SK-N-SH (cell line): Measurements from ENCODE around the gene ZNF692. TPM values are rescaled to one million over a fixed set of nuclear protein-coding genes. Genes with fewer than 3 reads are reported as not detected.
"Not testable (repeated sequence)": the region's sequence is repeated elsewhere in the genome, so short reads cannot be mapped to it uniquely, and the experiment has no call there.

Source experiments
- CTCF ChIA-PET: fragments of 300-600, 350-600 bp; formaldehyde crosslinking; extraction: SDS; loops from one replicate; lab custom pipeline; 2021; lab: Yijun Ruan, JAX
- POLR2A ChIA-PET: fragments of 350-600 bp; sonication (Branson Sonifier 250); formaldehyde crosslinking; extraction: SDS; loops from one replicate; lab custom pipeline; 2020; ENCODE audit warnings: antibody characterized with exemption, inconsistent platforms; lab: Yijun Ruan, JAX
- DNase-seq: peaks from one replicate; pipeline ENCODE4 v3.0.0; 2012
- H2AFZ ChIP-seq: fragments of 200-600 bp; sonication (generic); 2 replicates; pipeline ENCODE4 v1.8.1; 2016; ENCODE audit warnings: antibody characterized with exemption, mild to moderate bottlenecking, low read depth
- H3F3A ChIP-seq: fragments of 200-600 bp; sonication (generic); replicated peaks from 2 replicates; pipeline ENCODE3; 2016; ENCODE audit warnings: antibody characterized with exemption, mild to moderate bottlenecking; ENCODE audit not compliant: insufficient read depth
- H3K27ac ChIP-seq, 2 experiments: fragments of 200-500 bp in 1 of 2; fragments of 200-600 bp in 1 of 2; sonication (Bioruptor generic) in 1 of 2; sonication (generic), shearing (Covaris generic) in 1 of 2; 2 replicates each; pipeline versions ENCODE4 v1.5.1 to v1.6.1; 2014 to 2016; ENCODE audit warnings: low read depth in 2 of 2, inconsistent platforms in 1 of 2, low read length in 1 of 2, mild to moderate bottlenecking in 1 of 2, mixed read lengths in 1 of 2
- H3K27me3 ChIP-seq: fragments of 200-600 bp; sonication (generic), shearing (Covaris generic); 2 replicates; pipeline ENCODE4 v1.6.1; 2016; ENCODE audit warnings: mixed run types; ENCODE audit not compliant: insufficient read depth
- H3K36me3 ChIP-seq, 2 experiments: fragments of 200-500 bp in 1 of 2; fragments of 200-600 bp in 1 of 2; sonication (Bioruptor generic) in 1 of 2; sonication (generic) in 1 of 2; replicated peaks in 1 of 2; 2 replicates each; pipeline versions ENCODE3 to v1.5.1; 2014 to 2016; ENCODE audit warnings: low read length in 1 of 2, mild to moderate bottlenecking in 1 of 2; ENCODE audit not compliant: insufficient read depth in 2 of 2, control insufficient read depth in 1 of 2
- H3K4me1 ChIP-seq, 2 experiments: fragments of 200-500 bp in 1 of 2; fragments of 200-600 bp in 1 of 2; sonication (Bioruptor generic) in 1 of 2; sonication (generic), shearing (Covaris generic) in 1 of 2; 2 replicates each; pipeline versions ENCODE4 v1.5.1 to v1.6.1; 2014 to 2016; ENCODE audit warnings: low read depth in 1 of 2, low read length in 1 of 2, mixed run types in 1 of 2; ENCODE audit not compliant: insufficient read depth in 2 of 2, control insufficient read depth in 1 of 2
- H3K4me2 ChIP-seq: fragments of 200-600 bp; sonication (generic), shearing (Covaris generic); 2 replicates; pipeline ENCODE4 v1.6.1; 2017; ENCODE audit warnings: mixed run types
- H3K4me3 ChIP-seq, 2 experiments: fragments of 200-500 bp in 1 of 2; fragments of 200-600 bp in 1 of 2; sonication (Bioruptor generic) in 1 of 2; sonication (generic), shearing (Covaris generic) in 1 of 2; 2 replicates each; pipeline versions ENCODE4 v1.5.1 to v1.8.1; 2014 to 2016; ENCODE audit warnings: low read depth in 2 of 2, inconsistent platforms in 1 of 2, low read length in 1 of 2, mild to moderate bottlenecking in 1 of 2, mixed read lengths in 1 of 2, moderate library complexity in 1 of 2
- H3K79me2 ChIP-seq: fragments of 200-600 bp; sonication (generic); 2 replicates; pipeline ENCODE4 v1.8.1; 2017; ENCODE audit warnings: mild to moderate bottlenecking; ENCODE audit not compliant: insufficient read depth
- H3K9ac ChIP-seq: fragments of 200-600 bp; sonication (generic); 2 replicates; pipeline ENCODE4 v1.6.1; 2017; ENCODE audit warnings: mixed run types
- H3K9me2 ChIP-seq: fragments of 200-600 bp; sonication (generic); 2 replicates; pipeline ENCODE4 v1.6.1; 2017; ENCODE audit warnings: mixed run types
- H3K9me3 ChIP-seq: fragments of 200-600 bp; sonication (generic); 2 replicates; pipeline ENCODE4 v1.6.1; 2017; ENCODE audit warnings: mixed run types, mild to moderate bottlenecking, moderate library complexity
- H4K20me1 ChIP-seq: fragments of 200-600 bp; sonication (generic); 2 replicates; pipeline ENCODE4 v1.6.1; 2017; ENCODE audit warnings: mild to moderate bottlenecking, mixed run types; ENCODE audit not compliant: insufficient read depth
- CHD2 ChIP-seq: fragments of 150-350 bp; IDR thresholded peaks from 2 replicates; pipeline ENCODE4 v1.6.1; 2018; ENCODE audit warnings: low read length; ENCODE audit not compliant: partially characterized antibody
- CTCF ChIP-seq: fragments of 200-600 bp; sonication (generic); IDR thresholded peaks from 2 replicates; pipeline ENCODE4 v1.6.1; 2017; ENCODE audit warnings: antibody characterized with exemption, mild to moderate bottlenecking, moderate library complexity
- FOXJ3 ChIP-seq: sonication (generic); formaldehyde crosslinking; IDR thresholded peaks from 2 replicates; pipeline ENCODE4 v1.5.1; 2020; ENCODE audit warnings: mild to moderate bottlenecking, missing genetic modification reagents
- GATA2 ChIP-seq: sonication (generic); formaldehyde crosslinking; IDR thresholded peaks from 2 replicates; pipeline ENCODE4 v1.5.0; 2020; ENCODE audit warnings: mild to moderate bottlenecking, missing genetic modification reagents
- IRF3 ChIP-seq: fragments of 150-350 bp; IDR thresholded peaks from 2 replicates; pipeline ENCODE4 v1.6.1; 2016; ENCODE audit warnings: mild to moderate bottlenecking, low read depth, low read length
- NFIC ChIP-seq: IDR thresholded peaks from 2 replicates; pipeline ENCODE4 v1.4.0; 2012; ENCODE audit warnings: borderline replicate concordance
- RAD21 ChIP-seq: IDR thresholded peaks from 2 replicates; pipeline ENCODE4 v1.6.1; 2012; ENCODE audit warnings: mild to moderate bottlenecking, low read length
- RFX5 ChIP-seq: IDR thresholded peaks from 2 replicates; pipeline ENCODE4 v1.6.1; 2012; ENCODE audit warnings: mild to moderate bottlenecking, improper control_type of control experiment, low read length
- TCF12 ChIP-seq: IDR thresholded peaks from 2 replicates; pipeline ENCODE4 v1.4.0; 2012
- WGBS: methylation state at CpG from one replicate; pipeline ENCODE4 v1.1.6; 2017; ENCODE audit warnings: low lambda C conversion rate; 5-methylcytosine and 5-hydroxymethylcytosine counted together
- polyA plus RNA-seq, 3 experiments: library from polyadenylated mRNA; depleted of rRNA; stranded (reverse); fragments of >200 nt; gene quantifications; 2 replicates each; pipeline ENCODE4 v1.2.3, GENCODE V29; 2012
- TF ChIP-seq, protein P1 (sequence below): fragments of 150-350 bp; IDR thresholded peaks from 2 replicates; pipeline ENCODE4 v1.6.1; 2017; ENCODE audit warnings: antibody characterized with exemption, low read length, low read depth, borderline replicate concordance
- TF ChIP-seq, protein P2 (sequence below): IDR thresholded peaks from 2 replicates; pipeline ENCODE4 v1.4.0; 2012; ENCODE audit warnings: low read depth, borderline replicate concordance

The ZNF692 gene
- polyA plus RNA-seq, 1 of the 3 experiments (the other 2 are of a cell fraction): 47.0 TPM

DNA sequence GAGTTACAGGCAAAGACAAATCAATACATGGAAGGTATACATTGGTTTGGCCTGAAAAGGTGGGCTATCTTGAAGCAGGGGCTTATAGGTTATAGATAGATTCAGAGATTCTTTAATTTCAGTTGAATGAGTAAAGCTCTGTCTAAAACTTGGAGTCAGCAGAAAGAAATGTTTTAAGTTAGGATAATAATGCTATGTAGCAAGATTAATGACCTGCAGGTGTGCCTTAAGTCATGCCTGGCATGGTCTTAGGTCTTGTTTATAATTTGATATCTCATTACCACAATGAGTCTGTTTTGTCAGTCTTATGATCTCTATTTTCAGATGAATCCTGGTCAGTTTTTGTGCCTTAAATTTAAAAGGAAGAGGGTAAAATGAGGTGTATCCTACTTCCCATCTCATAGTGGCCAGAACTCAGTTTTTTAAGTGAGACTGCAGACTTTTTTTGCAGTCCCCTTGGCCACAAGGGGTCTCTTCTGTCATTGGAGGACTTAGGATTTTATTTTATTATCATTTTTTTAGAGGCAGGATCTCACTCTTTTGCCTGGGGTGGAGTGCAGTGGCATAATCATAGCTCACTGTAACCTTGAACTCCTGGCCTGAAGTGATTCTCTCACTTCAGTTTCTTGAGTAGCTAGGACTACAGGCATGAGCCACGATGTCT is 25.9 kb upstream of the ZNF692 start:
- no peaks in the 10 kb centered on the region for H3F3A ChIP-seq
- H3K79me2 ChIP-seq: no peaks in the 10 kb centered on the region
- no peak overlapping the region for H2AFZ ChIP-seq
- DNase-seq: no peak
- no peak overlapping the region for H3K4me3 ChIP-seq
- no peaks in the 10 kb centered on the region for H4K20me1 ChIP-seq
- no peaks in the 10 kb centered on the region for H3K27me3 ChIP-seq
- 7% methylated on average over 1 of the region's 1 CpG for WGBS
- H3K27ac ChIP-seq: no peak overlapping the region
- 0 out of 2 replicates have a peak, but pooled peaks have one; percentile 17 for TF ChIP-seq CTCF
- TF ChIP-seq, protein P1, sequence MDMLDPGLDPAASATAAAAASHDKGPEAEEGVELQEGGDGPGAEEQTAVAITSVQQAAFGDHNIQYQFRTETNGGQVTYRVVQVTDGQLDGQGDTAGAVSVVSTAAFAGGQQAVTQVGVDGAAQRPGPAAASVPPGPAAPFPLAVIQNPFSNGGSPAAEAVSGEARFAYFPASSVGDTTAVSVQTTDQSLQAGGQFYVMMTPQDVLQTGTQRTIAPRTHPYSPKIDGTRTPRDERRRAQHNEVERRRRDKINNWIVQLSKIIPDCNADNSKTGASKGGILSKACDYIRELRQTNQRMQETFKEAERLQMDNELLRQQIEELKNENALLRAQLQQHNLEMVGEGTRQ: no peak
- POLR2A ChIA-PET: no interaction called here
- CTCF ChIA-PET: interaction anchor here (1.2 to 1.3 kb wide), 2 partner anchors 21 to 26 kb away, joined by 3 to 4 read pairs; partner anchors contain the start of genes PGBD2 and ZNF692
- H3K9me2 ChIP-seq: no peaks in the 10 kb centered on the region
- no peaks in the 10 kb centered on the region for H3K36me3 ChIP-seq
- H3K4me1 ChIP-seq: peaks cover 0 to 2% of the 10 kb centered on the region in 2 experiments; a peak in 2 of 4 replicates
- no peak overlapping the region for H3K4me2 ChIP-seq
- H3K9me3 ChIP-seq: no peaks in the 10 kb centered on the region
- no peak overlapping the region for H3K9ac ChIP-seq

- POLR2A ChIA-PET, H3K4me2 ChIP-seq, H3K79me2 ChIP-seq, H3K9ac ChIP-seq, H2AFZ ChIP-seq, H3K9me3 ChIP-seq, H3K4me3 ChIP-seq, H3K27me3 ChIP-seq, H3K27ac ChIP-seq, H3K9me2 ChIP-seq, H3K4me1 ChIP-seq, DNase-seq, H3K36me3 ChIP-seq, H4K20me1 ChIP-seq, H3F3A ChIP-seq: not testable (repeated sequence)
- CTCF ChIA-PET: interaction anchor here (1.8 to 2.1 kb wide), 2 partner anchors 9 to 24 kb away, joined by 5 read pairs; partner anchors contain the start of gene ZNF692
- 49% methylated on average over 6 of the region's 7 CpGs for WGBS
- TF ChIP-seq GATA2 (CRISPR knock-in tag): 0 out of 2 replicates have a peak, but pooled peaks have one; percentile 36
These were observed 23.5 kb upstream of the ZNF692 start for GRCh38 chr1:248882427-248882826.

GRCh38 chr1:248881261-248881660 is 22.4 kb upstream of the ZNF692 start:
- H3K9me3 ChIP-seq: no peaks in the 10 kb centered on the region
- ChIA-PET POLR2A (no interaction called here), CTCF (interaction anchor here (0.7 to 2.1 kb wide), 4 partner anchors 8 to 131 kb away, joined by 3 to 5 read pairs (median 4); partner anchors contain the start of gene ZNF692)
- no peak overlapping the region for H3K4me2 ChIP-seq
- no peak overlapping the region for H3K9ac ChIP-seq
- H2AFZ ChIP-seq: no peak overlapping the region
- H3K27ac ChIP-seq: no peak overlapping the region
- no peaks in the 10 kb centered on the region for H3K9me2 ChIP-seq
- no peaks in the 10 kb centered on the region for H3K27me3 ChIP-seq
- H3K4me3 ChIP-seq: no peak overlapping the region
- no peaks in the 10 kb centered on the region for H3K79me2 ChIP-seq
- DNase-seq: no peak
- H3K4me1 ChIP-seq: no peaks in the 10 kb centered on the region; a peak in 2 of 4 replicates
- WGBS: 42% methylated on average over 1 of the region's 1 CpG
- no peaks in the 10 kb centered on the region for H3K36me3 ChIP-seq
- H3F3A ChIP-seq: no peaks in the 10 kb centered on the region
- H4K20me1 ChIP-seq: no peaks in the 10 kb centered on the region
- no peak for TF ChIP-seq TCF12
- TF ChIP-seq IRF3: no peak
- TF ChIP-seq, protein P2, sequence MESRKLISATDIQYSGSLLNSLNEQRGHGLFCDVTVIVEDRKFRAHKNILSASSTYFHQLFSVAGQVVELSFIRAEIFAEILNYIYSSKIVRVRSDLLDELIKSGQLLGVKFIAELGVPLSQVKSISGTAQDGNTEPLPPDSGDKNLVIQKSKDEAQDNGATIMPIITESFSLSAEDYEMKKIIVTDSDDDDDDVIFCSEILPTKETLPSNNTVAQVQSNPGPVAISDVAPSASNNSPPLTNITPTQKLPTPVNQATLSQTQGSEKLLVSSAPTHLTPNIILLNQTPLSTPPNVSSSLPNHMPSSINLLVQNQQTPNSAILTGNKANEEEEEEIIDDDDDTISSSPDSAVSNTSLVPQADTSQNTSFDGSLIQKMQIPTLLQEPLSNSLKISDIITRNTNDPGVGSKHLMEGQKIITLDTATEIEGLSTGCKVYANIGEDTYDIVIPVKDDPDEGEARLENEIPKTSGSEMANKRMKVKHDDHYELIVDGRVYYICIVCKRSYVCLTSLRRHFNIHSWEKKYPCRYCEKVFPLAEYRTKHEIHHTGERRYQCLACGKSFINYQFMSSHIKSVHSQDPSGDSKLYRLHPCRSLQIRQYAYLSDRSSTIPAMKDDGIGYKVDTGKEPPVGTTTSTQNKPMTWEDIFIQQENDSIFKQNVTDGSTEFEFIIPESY: no peak
- TF ChIP-seq FOXJ3 (CRISPR knock-in tag): no peak
- TF ChIP-seq, protein P1: no peak
- no peak for TF ChIP-seq NFIC
- TF ChIP-seq RAD21: no peak
- TF ChIP-seq CHD2: no peak
- no peak for TF ChIP-seq RFX5
